HG02852 (cell line): ENCODE measurements around the gene MAP1B.

Source experiments
- ATAC-seq: cut with Tn5 transposase; IDR thresholded peaks from one replicate; pipeline ENCODE4 v1.9.1; 2021; ENCODE audit warnings: mild to moderate bottlenecking, moderate library complexity; ENCODE audit not compliant: unreplicated experiment

Gene MAP1B

DNA sequence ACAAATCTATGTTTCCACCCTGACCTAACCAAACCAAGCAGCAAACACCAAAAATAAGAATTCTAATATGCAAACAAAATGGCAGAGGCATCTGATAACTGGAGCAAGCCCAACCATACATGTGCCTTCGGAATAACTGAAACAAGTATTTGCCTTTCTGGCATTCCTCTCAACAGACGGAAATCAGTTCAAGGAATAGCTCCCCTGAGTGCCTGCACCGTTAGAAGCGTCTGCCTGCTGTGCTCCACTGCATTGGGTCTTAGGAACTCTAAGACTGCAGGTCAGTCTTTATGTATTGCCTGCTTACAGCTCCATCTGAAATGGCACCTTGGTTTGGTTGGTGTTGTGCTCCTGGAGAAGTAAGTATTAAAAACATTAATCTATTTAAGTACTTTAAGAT, 114.3 kb downstream of the MAP1B start:
- ATAC-seq = no peak

DNA sequence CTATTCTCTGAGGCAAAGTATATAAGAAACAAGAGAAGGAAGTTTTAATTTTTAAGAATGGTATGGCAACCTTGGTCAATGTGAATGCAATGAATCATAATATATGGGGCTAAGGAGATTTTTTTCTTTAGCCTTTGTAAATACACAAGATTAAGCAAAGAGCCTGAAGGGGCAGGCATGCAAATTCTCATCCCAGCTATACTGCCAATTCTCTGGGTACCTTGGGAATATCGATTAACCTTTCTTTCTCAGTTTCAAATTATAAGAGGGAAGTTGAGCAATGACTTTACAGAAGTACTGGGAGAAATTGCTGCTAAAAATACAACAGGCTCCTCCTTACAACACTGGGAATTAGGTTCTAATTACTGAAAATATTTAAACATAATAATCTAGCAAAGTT, 115.2 kb downstream of the MAP1B start:
- ATAC-seq = no peak

DNA sequence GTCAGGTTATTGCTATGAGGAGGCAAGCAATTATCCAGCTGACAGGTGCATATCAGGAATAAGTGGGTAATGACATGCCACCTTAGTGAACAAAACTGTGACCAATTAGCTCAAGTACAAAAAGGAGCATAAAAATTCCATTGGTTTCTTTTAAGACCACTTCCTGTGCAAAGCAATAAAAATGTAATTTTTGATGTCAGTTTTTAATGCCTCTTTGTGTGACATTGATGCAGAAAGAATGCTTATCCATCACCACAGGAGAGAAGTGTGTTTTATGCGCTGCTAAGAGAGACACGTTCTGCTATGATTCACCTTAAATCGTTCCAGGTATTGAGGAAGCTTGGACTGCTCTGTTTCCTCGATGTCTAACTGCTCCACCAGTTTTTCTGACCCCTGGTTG, 116.1 kb downstream of the MAP1B start:
- no peak for ATAC-seq

DNA sequence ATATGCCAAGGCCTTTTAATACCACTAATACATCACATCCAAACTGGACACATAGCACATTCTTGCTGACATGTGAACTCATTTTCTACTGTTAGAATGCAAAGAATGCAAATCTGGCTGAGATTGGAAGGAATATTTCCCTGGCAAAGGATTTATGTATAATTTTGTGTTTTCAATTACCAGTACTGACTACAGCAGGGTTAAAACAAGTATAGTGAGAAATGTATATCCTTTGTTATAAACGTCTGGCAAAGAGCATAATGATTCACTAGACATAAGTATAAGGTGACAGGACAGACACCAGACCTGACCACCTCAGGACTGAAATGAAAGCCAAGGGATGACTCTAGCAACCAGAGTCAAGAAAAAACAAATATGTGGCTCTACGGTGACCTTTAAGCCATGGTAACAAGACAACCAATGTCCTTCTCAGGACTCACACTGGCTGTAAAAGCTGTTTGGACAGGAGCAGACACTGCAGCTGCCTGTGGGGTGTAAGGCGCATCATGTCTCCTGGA, 117.7 kb downstream of the MAP1B start:
- no peak for ATAC-seq

DNA sequence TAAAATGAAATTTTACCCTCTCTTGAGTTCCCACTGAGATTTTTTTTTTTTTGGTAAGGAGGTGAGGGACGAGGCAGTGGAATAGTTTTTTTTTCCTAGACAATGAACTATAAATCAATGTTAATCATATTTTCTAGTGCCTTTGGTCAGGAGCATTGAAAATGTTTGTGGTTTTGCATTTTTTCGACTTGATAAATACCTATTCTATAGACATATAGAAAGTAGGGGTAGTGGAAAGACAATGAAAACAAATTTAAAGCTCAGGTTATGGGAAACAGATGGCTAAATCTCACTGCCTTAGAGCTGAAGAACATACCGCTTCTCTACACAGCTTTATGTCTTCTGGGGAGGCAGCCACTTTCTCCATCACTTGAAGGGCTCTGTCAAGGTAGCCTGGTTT, 118.5 kb downstream of the MAP1B start:
- no peak for ATAC-seq

DNA sequence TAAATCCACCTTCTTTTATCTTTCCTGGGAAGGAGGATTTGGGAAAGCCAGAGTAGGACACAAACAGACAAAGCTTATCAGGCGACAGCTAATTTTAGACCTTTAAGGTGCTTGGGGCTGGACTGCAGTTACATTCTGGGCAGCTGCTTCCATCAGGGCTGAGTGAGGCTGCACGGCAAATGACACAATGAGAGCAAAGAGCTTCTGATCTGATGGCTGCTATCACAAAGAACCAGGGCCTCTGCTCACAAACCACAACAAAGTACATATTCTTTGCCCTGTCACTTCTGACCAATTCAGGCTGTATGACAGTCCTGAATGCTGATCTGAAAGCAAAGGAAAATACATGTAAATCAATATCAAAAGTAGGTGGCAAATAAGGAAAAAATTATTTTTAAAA, 119.7 kb downstream of the MAP1B start:
- no peak for ATAC-seq

DNA sequence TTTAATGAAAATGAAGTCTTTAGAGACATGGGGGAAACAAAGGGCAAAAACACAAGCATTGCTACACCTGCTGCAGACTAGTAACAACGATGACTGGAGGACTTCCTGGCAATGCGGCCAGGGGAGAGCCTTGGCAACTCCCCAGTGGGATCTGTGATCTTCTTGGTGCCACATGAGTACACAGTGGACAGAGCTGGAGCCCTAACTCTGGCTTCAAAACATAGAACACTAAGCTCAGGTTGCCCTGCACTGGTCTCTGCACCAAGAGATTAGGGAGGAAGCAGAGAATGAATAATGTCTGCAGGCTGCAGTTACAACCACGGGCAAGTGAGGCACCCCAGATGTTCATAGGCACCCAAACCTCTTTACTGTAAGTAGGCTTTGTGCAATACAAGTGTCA, 121.7 kb downstream of the MAP1B start:
- no peak for ATAC-seq

DNA sequence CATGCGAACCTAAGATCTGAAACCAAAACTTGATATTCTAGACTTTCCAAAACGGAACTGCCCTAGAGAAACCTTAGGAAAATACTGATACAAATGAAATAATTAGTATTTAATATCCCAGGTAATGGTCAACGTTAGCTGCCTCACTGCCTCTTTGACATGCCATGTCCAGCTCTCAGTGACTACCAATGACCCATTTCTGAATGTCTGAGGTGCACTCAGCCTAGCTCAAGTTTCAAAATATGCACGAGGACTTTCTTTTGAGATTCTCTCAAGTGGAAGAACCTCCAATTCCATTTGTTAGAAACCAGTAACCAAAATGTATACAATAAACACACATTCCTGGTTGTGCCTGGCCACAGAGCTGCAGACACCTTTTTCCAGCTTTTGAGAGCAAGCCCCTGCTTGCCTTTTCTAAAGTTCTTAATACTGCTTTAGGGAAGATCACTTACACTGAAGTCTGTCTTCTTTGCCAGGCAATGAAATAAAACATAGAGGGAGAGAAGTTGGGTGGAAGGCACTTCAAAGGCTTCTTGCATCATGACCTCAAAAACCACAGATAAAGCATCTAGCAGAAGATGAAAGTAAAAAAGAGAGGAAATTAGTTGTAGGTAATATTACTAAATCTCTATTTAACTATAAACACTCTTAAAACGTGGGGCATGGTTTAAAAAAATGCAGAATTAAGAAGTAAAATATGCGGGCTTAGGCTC, 124.9 kb downstream of the MAP1B start:
- no peak for ATAC-seq

DNA sequence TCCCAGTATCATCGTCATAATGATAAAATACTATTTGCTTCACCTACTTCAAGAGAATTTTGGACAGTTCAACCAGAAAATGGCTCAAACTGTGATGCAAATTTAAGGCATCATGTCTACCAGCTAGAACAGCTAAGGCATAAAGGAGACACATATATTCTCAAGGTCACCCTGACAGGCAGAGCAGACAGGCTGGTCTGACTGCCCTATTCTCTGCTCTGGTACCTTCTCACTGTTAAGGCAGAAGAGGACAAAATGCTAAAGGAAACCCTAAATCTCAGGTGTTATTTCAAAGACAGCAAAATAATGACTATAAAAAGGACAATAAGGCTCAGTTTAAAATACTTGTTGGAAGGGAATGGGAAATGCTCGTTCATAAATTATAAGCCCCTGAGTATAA, 125.6 kb downstream of the MAP1B start:
- ATAC-seq = no peak

DNA sequence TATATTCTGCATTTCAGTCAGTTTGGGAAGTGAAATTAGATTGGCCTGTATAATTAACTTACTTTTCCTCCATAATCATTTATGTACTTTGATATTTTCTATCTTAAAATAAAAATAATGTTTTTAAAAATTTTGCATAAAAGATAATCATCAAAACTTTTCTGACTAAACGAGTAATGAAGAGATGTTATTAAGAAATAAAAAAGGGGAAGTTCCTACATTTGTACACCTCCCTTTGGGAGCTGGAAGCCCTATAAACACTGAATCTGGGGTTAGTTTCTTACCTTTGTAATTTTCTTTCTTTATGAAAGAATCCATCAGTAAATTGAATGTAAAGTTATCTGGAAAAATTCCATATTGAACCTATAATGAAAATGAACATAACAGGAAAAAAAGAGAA, 126.6 kb downstream of the MAP1B start:
- no peak for ATAC-seq

DNA sequence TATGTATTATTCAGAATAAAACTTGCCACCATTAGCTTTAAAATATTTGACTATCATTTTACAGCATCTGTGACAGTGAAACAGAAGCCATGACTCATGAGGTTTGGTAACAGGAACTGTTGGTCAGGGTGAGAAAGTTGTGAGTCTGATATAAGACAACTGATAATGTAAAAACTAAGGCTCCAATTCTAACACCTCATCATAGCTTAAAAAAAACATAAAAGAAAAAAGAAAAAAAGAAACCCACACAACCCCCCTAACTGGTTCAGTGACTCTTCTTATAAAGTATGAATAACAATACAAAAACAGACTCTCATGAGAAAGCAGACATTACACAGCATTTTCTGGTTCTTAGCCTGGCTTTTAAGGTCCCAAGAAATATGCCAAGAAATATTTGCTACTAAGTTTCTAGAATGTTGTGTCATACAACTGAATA, 127.0 kb downstream of the MAP1B start:
- ATAC-seq = peak; percentile 87

DNA sequence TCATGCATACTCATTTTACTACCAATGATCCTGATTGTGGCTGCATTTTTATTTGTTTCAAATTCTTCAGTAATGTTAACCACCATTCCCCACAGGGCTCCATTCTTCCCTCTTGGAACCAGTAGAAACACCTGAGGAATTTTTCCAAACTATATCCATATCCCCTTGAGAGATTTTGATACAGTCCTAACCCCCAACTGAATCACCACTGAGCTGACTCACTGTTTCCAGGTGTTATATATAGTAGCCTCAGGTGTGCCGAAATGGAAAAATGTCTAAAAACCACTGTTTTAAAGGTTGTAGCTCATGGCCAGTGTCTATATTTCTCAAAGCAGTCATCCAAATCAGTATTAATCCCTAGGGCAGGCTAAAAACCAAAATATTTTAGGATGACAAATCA, 127.6 kb downstream of the MAP1B start:
- no peak for ATAC-seq

DNA sequence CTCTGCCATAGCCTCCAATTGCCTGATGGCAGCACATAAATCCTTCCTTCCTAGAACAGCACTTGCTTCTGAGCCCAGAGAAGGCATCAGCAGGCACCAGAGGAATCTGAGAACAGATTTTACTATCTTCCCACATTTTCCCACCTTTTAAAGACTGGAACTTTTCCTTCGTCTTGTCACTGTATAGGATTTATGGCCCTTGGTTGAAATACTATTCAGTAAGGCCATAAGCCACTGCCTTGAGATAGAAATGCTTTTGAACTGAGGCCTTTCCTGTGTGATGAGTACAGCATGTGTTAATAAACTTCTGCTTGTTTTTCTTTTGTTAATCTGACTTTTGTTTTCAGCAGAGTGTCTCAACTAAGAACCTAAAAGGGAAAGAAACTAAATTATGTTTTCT, 128.4 kb downstream of the MAP1B start:
- no peak for ATAC-seq

DNA sequence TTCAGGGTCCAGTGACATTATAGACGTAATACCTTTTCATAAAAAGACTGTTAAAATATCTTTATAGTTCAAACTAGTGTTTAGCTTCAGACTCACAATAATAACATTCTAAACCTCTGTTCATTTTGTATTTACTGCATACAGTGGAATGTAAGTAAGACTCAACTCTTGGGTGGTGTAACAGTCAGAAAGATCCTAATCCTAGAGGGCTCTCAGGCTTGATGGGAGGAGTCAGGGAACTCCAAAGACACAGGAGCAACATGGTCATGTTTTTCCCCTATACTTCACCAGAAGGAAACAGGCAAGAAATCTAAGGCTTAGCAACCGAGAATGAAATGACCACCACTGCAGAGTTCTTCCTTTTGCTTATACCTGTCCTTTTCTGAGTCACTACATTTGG, 130.1 kb downstream of the MAP1B start:
- no peak for ATAC-seq

DNA sequence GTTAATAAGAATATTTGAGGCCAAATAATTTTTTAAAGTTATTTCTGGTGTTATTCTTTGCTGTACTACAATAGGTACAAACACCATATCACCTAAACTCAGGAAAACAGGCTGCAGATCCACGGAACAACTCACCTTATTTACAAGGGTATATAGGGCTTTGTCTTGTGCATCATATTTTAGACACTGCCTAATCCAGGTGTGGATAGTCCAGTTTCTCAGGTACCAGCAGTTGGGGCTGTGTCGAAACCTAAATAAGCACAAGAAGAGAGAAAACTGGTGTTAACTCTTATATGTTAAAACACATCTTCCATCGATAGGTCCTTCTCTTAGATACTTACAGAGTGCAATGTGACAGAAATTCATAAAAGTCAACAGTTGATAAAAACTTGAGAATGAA, 130.6 kb downstream of the MAP1B start:
- ATAC-seq = no peak

DNA sequence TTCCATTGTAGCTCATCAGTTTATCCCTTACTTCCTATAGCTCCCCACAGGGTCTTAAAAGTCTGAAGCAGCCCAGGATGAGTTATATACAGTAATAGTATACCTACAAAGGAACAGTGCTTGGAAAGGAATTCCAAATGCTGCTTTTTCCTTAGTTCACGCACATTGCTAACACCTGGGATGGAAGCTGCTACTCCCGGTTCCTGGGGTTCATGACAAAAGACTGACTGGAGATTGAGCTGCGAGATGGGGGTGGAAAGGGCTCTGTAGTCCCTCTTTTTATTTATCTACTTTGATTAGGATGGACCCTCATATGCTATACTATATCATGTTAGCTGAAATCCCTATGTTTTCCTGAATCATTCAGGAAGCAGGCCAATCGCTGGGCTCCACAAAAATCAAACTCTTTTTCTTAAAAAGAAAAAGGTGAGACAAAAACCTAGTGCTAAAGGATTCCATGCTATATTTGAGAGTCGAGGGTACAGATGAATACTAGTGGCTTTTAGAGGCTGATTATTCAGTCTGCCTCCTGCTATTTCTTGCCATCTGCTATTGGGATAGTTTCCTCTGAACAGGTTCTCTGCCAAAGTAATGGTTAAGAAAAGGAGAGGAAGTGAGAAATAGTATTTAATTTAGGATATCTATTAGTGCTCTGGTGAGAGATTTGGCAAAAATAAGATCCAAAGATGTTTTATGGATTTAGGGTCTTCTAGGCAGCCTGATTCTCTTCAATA, 131.6 kb downstream of the MAP1B start:
- ATAC-seq = no peak

DNA sequence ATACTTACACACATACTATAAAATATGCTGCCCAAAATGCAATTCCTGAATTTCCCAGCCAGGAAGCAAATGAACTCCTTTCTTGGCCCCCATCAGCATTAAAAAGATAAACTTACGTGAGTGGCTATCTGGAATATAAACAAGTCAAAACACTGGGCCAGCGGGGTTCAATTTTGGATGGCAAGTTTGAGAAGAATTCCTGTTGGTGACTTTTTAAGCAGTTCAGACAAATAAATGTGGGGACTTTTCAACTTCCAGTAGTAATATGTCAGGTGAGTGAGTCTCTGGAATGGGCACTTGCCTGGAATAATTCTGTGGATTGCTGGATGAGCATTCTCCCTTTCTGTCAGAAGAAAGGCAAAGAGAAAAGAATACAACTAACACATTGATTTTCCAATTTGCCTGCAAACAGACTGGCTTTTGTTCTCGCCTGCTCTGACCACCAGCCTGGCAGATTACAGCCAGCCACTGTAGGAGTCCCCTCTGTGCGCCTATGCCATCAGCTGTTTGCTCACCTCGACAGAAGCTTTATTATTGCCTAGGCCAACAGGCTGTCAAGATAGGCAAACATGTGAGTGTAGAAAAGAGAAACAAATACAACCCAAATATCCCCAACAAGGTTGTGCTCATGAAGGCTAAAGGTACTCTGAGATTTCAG, 134.2 kb downstream of the MAP1B start:
- ATAC-seq = no peak

DNA sequence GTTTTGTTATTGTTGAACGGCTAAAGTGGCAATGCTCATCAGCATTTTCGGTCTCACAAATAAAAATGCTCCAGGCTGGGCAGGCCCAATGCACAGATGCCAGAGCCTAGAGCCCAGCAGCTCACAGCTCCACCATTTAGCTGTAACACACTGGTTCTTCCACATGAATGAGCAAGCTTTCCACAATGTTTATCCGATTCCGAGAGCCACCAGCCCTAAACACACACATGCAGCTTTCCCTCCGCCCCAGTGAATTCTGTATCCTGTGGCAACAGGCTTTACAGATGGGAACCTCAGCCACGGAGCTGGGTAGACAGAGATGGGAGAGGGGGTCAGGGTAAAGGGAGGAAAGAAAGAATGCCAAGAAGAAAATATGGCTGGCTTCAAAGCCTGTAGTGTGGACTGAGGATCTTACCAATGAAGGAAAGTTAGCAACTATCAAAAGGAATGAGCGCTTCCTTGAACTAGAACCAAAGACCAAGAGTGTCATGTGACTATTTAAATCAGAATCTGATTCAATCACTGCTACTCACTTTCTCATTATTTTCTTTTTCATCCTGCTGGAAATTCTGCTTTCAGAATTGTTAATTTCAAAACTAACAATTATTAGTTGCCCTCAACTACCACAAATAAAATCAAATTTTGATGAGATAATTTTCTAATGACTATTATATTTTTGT, 135.7 kb downstream of the MAP1B start:
- no peak for ATAC-seq

DNA sequence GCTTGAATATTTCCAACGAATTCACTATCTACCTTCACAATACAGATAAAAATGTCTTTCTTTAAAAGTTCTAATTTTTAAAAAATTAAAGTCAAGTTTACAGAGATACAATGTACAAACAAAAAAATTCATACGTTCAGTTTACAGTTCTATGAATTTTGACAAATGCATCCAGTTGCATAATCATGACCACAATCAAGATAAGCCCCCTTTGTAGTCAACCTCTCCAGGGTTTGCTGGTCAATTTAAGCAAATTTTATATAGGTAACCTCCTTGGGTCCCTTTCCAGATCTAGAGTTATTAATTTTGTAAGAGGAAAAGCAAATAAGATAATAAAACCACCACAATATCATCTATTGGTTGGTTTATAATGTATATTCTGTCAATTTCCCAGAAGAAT, 136.4 kb downstream of the MAP1B start:
- ATAC-seq = no peak

DNA sequence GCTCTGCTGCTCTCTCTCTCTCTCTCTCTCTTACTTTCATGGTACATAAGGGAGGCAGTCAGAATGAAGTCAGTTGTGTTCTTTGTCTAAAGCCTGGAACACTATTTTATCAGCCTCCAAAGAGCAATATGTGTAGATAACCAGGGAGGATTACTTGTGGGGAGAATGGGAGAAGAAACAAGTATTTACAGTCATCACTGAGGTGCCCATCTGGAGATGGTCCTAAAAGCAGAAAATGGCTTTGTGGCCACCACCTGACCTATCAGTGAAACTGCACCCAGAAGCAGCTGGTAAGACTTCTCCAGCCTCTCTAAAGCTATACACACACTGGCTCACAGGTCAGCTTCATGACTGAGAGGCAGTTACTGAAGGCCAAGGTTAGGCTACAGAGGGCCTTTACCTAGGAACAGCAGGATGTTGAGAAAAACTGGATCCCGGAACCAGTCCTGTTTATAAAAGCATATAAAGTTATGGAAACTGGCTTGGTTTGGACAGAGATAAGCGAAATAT, 137.6 kb downstream of the MAP1B start:
- peak; percentile 86 for ATAC-seq

DNA sequence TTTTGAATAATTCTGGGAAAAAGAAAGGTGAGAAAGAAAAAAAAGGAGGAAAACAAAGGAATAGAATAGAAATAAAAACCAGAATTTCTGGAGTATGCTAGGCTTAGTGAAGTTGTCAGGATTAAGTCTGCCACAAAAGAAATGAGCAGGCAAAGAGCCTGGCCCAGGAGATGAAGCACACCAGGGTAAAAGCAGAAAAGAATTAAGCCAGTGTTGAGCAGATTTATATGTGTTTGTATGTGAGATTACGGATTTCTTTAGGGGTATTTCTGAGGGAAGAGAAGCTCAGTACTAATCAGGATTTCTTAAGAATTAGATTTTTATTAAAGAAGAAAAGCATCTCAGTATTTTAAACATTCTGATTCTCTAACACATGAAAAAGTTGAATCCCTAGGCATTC, 138.3 kb downstream of the MAP1B start:
- no peak for ATAC-seq
